HTR-8/SVneo (cell line): ENCODE measurements around the gene HSPA4.
"Not testable (repeated sequence)": the region's sequence is repeated elsewhere in the genome, so short reads cannot be mapped to it uniquely, and the experiment has no call there.

Experiments
- DNase-seq: peaks from one replicate; pipeline ENCODE4 v3.0.0; 2011; ENCODE audit warnings: low spot score, mixed read lengths; ENCODE audit not compliant: insufficient read length
- FAIRE-seq: peaks from 2 replicates; lab custom pipeline; 2011; peaks lifted over from hg19 to GRCh38; lab: Jason Lieb, UNC

Gene HSPA4

DNA sequence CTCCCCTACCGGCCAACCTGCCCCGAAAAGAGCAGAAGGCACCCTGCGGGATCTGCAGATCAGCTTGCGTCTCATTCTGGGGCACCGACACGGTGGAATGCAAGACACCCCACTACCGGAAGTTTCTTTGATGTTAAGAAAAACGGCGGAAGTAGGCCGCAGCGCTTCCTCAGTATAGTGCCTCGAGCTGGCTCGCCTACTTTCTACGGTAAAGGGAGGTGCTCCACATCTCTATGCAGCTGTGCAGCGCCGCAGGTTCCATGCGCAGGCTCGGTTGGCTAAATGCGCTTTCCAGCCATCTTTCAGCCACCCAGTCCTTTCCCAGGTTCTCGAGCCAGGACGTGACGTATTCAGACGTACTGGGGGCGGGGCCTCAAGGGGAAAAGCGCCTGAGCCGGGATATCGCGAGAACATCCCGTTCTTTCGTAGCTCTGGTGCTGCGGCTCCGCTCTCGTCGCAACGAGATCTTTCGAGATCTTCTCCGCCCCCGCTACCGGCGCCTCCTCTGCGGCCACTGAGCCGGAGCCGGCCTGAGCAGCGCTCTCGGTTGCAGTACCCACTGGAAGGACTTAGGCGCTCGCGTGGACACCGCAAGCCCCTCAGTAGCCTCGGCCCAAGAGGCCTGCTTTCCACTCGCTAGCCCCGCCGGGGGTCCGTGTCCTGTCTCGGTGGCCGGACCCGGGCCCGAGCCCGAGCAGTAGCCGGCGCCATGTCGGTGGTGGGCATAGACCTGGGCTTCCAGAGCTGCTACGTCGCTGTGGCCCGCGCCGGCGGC is at the start of gene HSPA4:
Gene HSPA4 (plus strand): TSS at position 472 of the 775 bp plus-strand sequence. CDS start 238 bp downstream, at position 710.
- DNase-seq = peak; percentile 98
- FAIRE-seq = peak; percentile 60

DNA sequence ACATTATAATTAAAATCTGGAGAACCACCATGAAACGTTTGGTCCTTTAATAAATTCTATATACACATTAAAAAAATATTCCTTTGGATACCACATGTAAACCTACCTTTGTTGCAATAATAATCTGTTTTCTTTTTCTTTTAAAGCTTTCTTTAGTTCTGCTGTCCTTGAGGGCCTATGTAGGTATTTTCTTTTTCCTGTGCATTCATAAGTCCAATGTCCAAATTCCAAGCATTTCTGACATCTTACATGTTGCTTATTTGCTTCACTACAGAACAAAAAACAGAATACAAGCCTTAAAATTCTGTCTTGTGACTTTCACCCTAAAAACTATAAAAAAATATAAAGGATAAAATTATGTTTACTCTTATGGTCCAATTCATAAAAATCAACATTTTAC is 45.2 kb upstream of the HSPA4 start:
- FAIRE-seq (no peak), DNase-seq (no peak)

DNA sequence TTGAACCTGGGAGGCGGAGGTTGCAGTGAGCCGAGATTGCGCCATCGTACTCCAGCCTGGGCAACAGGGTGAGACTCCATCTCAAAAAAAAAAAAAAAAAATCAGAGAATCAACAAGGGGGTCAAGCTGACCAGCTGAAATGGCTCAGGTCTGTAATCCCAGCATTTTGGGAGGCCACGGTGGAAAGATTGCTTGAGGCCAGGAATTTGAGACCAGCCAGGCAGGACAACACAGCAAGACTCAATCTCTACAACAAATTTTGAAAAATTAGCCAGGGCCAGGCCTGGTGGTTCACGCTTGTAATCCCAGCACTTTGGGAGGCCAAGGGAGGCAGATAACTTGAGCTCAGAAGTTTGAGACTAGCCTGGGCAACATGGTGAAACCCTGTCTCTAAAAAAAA is 43.4 kb upstream of the HSPA4 start:
- not testable (repeated sequence) for FAIRE-seq, DNase-seq

DNA sequence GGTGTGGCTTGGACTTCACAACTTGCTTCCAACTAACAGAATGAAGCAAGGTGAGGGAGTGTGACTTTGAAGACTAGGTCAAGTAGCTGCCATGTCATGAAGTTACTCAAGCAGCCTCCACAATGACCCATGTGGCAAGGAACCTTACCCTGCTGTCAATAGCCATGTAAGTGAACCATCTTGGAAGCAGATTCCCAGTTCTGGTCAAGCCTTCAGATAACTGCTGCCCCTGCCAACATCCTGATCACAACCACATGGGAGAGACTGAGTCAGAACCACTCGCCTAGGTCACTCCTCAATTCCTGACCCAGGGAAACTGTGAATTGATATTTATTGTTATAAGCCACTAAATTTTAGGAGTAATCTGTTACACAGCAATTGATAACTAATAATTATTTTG is 36.3 kb upstream of the HSPA4 start:
- FAIRE-seq = no peak
- no peak for DNase-seq

DNA sequence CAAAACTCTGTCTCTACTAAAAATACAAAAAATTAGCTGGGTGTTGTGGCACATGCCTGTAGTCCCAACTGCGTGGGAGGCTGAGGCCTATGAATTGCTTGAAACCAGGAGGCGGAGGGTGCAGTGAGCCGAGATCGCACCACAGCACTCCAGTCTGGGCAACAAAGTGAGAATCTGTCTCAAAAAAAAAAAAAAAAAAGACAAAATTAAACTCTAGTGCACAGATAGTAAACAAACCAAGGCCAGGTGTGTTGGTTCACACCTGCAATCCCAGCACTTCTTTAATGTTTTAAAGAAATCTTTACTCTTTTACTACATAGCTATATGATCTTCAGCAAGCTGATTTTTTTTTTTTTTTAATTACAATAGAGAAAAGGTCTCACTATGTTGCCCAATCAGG is 33.8 kb upstream of the HSPA4 start:
- no peak for FAIRE-seq
- DNase-seq = no peak

DNA sequence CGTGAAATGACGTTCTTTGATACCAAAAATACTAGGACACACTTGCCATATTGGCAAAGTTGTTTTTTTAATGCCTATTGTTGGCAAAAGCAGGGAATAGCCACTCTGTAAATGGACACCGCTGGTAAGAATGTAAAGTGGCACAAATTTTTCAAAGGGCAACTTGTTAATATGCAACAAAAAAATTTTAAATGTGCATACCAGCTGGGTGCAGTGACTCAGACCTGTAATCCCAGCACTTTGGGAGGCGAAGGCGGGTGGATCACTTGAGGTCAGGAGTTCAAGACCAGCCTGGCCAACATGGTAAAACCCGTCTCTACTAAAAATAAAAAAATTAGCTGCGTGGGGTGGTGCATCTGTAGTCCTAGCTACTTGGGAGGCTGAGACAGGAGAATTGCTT is 32.3 kb upstream of the HSPA4 start:
- DNase-seq, FAIRE-seq: not testable (repeated sequence)

DNA sequence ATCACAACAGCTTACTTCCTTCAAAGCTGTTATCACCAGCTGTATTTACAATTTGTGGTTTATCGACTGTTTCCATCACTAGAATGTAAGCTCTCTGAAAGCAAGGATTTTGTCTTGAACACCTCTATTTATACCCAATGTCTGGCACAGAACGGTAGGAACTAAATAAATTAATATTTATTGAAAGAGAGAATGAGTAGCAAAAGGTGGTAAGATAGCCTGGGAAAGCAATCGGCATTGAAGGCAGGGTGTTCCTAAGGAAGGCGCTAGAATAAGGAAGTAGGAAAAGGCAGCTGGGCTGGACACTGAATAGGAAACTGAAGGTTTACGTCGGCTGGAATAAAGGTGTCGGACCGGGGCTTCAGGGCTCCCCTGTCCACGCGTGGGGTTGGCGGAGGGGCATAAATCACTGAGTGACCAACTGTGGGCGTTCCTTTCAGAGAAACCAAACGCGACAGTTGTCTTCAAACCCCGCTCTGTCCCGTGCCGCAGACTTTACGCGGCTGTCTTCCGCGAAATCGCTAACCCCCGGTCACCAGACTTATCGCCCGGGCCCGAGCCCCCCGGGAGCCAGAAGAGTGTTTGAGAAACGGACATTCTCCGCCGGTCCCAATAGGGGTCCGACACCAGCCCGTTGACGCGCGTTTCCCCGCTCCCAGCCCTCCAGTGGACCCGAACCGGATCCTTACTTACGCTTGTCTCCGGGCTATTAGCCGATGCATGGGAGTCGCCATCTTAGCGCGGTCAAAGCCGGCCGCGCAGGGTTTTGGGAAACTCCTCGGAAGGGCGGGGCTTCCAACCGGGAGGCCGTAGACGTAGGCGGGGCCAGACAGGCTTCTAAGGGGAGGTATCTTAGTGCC is 25.8 kb upstream of the HSPA4 start, which contains the start of gene ZCCHC10:
Gene ZCCHC10 (minus strand): TSS at position 746 of the 860 bp plus-strand sequence. CDS start 12 bp downstream, at position 734.
- DNase-seq = peak; percentile 91
- peak; percentile 38 for FAIRE-seq

DNA sequence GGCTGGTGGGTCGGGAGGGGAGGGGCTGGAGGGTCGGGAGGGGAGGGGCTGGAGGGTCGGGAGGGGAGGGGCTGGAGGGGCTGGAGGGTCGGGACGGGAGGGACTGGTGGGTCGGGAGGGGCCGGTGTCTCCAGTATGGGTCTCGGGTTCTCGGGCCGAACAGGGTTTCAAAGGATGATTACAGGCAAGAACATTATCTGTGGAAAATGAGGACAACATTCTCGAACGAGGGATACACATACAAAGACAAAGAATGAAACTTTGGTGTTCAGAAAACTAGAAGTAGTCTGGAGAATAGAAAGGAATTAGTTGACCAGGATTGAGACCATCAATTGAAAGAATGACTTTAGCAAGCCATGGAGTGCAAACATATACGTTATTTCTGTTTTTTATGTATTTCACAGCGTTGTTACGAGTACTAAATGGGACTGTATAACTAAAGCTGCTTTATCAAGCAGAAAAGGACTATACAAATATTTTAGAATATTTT is 25.1 kb upstream of the HSPA4 start:
- no peak for DNase-seq
- no peak for FAIRE-seq

DNA sequence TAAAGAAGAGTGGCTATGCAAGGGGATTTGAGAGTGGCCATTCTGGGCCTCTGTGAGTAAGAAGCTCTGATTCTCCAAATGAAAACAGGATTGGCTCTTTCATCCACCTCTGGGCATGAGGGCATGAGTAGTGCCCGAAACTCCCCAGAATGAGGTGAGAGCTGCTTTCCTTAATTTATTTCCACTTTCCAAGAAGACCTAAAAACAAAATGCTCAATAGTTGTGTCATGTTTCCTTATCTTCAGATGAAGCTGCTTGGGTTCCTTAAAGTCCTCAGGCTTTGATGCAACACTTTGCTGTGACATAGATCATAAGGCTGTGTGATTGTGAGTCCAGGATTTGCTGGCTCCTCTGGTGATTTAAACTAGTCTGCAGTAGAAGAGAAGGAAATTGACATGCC is 22.4 kb upstream of the HSPA4 start:
- FAIRE-seq (no peak), DNase-seq (no peak)

DNA sequence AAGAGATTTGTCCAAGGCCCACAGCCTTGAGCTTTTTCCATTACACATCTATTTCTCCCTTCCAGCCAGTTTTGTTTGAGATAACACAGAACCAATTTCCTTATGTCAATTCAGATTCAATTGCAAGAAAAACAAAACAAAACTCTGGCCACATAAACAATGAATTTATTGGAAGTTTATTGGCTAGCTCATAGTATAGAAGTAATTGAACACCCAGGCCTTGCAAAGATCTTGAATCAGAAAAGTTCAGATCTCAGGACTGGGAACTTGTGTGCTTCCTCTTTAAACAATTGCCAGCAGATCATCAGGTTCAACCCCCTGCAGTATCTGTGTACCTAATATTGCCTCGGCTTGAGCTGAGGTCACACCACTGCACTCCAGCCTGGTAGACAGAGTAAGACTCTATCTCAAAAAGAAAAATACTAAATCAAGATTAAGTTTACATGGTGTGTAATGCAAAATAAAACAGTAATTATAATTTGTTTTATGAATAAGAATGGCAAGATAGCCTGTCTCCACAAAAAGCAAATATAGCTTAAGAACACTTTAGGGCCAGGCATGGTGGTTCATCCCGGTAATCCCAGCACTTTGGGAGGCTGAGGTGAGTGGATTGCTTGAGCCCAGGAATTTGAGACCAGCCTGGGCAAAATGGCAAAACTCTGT is 21.3 kb upstream of the HSPA4 start:
- FAIRE-seq (no peak), DNase-seq (no peak)

DNA sequence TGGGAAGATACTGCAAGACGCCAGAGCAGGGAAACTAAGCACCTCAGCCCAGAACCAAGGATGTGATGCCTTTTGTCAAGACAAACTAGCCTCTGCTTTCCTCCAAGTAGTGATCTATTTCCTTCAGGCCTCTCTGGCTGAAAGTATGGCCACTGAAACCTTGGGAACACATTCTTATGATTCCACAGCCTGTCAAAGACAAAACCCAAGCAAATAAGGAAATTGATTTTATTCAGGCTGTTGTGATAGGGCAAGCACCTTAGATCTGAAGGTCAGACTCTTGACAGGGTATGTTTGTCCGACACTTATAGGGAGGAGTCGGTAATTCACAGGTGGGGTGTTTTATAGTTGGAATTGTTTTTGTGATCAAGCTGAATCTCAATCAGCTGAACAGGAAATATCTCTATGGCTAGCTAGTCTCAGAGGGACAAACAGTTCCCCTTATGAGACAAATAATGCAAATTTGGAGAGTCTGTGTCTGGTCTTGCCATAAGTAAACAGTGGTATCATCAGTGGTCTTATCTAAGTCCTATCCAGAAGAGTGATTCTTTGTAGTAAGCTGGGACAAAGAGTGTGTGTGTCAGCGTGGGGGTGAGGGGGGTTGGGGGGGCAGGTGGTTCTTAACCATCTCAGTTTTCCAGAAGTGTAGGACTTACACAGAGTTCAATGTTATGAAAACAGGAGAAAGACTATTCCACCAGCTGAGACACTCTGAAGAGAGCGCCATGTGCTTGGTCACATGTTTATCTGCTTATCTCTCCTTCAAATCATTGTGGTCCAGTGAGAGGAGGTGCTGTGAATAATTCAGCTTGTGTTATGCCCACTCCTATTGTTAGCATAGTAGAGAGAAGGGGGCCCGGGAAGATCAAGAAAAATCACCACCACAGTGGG is 18.7 kb upstream of the HSPA4 start:
- FAIRE-seq (no peak), DNase-seq (no peak)

DNA sequence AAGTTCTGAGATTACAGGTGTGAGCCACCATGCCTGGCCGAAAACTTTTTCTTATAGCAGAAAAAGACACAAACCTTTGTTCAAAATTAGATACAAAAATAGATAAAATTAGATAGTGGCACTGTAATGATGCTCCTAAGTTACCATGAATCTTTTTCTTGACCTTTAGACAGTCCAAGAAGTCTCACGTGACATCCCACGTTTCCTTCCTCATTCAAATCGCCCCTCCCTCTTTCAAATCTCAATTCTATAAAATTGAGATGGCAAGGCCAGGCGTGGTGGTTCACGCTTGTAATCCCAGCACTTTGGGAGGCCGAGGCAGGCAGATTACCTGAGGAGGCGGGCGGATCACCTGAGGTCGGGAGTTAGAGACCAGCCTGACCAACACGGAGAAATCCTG is 17.7 kb upstream of the HSPA4 start:
- DNase-seq (no peak), FAIRE-seq (no peak)

DNA sequence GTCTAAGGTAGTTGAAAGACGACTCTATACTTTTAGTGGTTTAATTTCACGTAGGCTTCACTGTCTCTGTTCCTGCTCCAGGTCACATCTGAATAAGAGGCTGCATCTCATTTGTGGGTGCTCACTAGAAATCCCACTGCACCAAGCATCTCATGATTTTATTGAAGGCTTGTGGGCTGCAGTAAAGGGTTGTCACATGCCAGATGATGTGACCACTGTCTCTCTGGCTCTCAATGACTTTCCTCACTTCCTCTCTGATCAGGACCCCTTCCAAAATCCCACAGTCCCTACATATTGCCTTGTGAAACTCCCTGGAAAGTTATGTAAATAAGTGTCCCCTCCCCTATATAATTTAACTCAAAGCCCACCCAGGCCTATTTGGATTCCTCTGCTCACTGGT is 16.6 kb upstream of the HSPA4 start:
- FAIRE-seq = no peak
- DNase-seq = no peak

DNA sequence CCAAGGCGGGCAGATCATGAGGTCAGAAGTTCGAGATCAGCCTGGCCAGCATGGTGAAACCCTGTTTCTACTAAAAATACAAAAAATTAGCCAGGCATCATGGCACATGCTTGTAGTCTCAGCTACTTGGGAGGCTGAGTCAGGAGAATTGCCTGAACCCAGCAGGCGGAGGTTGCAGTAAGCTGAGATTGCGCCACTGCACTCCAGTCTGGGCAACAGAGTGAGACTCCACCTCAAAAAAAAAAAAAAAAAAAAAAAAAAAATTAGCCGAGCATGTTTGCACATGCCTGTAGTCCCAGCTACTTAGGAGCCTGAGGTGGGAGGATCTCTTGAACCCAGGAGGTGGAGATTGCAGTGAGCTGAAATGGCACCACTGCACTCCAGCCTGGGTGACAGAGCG is 15.1 kb upstream of the HSPA4 start:
- not testable (repeated sequence) for FAIRE-seq, DNase-seq

DNA sequence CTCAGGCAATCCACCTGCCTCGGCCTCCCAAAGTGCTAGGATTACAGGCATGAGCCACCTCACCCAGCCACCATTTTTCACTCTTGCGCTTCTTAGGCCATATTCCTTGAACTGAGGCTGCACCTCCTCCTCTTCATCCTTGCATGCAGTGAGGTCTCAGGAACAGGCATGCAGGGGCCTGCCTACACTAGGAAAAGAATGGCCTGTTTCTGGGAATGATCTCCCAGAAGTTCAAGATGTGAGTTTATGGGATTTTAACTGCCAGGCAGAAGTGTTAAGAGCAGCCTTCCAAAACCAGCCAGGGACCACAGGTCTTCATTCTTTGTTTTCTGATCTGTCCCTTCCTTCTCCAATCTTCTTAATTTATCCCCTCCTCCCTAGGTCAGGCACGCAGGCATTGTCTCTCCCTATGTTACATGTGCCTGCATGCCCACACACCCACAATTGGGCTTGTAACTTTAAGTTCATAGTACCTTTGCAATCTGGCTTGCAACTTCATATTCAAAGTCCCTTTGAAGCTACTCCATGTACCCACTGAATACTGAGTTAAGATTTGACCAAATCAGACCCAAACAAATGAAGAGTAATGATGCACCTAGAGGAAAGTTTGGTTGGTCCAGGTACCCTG is 10.5 kb upstream of the HSPA4 start:
- FAIRE-seq = no peak
- no peak for DNase-seq

DNA sequence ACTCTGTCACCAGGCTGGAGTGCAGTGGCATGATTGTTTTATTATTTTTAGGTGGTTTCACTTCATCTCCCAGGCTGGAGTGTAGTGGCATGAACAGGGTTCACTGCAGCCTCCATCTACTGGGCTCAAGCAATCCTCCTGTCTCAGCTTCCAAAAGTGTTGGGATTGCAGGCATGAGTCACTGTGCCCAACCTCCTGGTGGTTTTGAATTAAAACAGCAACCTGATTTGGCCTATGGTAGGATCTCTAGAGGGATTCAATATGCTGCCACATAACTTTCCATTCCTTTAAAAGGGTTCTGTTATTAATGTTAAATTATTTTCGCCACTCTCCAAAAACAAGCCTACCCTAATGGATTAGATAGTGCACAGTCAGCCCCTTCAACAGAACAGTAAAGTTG is 9.9 kb upstream of the HSPA4 start:
- DNase-seq (no peak), FAIRE-seq (no peak)

DNA sequence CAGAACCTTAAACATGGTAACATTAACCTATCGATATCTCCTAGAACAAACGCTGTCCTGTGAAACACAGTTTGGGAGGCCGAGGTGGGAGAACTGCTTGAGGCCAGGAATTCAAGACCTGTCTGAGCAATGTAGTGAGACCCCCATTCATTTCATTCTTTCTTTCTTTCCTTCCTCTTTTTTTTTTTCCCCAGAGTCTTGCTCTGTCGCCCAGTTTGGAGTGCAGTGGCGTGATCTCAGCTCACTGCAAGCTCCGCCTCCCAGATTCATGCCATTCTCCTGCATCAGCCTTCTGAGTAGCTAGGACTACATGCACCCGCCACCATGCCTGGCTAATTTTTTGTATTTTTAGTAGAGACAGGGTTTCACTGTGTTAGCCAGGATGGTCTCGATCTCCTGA is 5.3 kb upstream of the HSPA4 start:
- not testable (repeated sequence) for DNase-seq, FAIRE-seq

DNA sequence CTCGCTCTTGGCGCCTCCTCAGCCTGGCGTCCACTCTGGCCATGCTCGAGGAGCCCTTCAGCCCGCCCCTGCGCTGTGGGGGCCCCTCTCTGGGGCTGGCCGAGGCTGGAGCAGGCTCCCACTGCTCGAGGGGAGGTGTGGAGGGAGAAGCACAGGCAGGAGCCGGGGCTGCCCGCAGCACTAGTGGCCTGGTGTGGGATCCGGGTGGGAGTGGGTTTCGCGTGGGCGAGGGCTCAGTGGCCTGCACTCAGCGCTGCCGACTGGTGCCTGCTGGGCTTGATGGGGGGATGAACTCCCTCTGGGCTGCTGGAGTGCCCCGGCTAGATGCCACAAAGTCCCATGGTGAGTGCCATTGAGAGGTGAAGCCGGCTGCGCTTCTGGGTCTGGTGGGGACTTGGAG is 4.4 kb upstream of the HSPA4 start:
- DNase-seq = no peak
- no peak for FAIRE-seq
